GM12801 (cell line): Measurements from ENCODE around the gene ZNF225.

Experiments
- CTCF ChIP-seq: IDR thresholded peaks from one replicate; pipeline ENCODE4 v1.5.1; 2011; ENCODE audit warnings: control low read depth; ENCODE audit not compliant: insufficient read length; ENCODE audit errors: extremely low read depth

ZNF225 gene

DNA sequence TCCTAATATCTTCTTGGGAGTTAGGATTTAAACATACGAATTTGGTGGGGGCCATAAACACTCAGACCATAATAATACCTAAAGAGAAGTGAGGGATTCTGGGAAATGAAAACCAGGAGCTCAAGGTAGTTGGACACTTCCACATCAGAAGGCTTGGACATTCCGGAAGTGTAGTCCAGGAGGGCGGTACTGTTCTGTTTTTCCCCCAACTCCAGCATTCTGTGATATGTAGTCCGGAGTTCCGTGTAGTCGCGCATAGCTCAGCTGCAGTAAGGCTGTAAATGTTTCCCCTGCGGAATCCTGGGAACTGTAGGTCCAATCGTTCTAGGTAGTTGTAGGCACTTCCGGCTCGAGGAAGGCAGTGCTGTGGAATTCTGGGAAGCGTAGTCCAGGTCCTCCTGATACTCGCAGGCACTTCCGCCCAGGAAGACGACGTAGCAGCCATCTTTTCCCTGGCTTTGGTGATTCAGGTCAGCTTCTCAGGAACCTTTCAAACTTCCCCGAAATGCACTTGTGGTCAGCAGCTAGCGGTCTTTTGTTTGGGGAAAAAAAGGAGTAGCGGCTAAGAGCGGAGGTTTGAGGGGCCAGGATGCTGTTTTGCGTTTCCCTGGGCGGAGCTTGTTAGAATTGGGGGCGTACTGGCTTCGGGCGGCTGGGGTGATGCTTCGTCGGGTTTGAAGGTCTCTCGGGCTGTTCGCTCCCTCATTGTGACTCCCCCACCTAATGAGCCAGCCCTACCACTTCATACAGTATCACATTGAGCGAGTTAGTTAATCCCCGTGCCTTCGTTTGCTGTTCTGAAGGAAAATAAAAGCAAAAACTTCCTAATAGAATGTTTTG lies 51.7 kb downstream of the ZNF225 start, which contains the start of gene ZNF226:
ZNF226 (plus strand) TSS at position 428 of the 840 bp plus-strand sequence. CDS start 4,981 bp downstream, outside the sequence.
- TF ChIP-seq CTCF, result no peak

GRCh38 chr19:44176590-44176989 lies 63.4 kb downstream of the ZNF225 start:
- no peak for TF ChIP-seq CTCF

DNA sequence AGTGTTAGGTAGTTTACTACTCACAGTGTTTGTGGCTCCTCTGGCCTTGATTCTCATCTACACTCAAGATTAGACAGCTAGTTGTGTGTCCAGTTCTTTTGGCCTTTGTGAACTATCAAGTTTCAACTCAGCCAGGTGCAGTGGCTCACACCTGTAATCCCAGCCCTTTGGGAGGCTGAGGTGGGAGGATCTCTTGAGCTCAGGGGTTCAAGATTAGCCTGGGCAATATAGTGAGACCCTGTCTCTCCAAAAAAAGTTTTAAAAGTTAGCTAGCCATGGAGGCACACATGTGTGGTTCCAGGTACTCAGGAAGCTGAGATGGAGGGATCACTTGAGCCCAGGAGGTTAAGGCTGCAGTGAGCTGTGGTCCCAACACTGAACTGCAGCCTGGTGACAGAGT lies 67.8 kb downstream of the ZNF225 start:
- no peak for TF ChIP-seq CTCF

DNA sequence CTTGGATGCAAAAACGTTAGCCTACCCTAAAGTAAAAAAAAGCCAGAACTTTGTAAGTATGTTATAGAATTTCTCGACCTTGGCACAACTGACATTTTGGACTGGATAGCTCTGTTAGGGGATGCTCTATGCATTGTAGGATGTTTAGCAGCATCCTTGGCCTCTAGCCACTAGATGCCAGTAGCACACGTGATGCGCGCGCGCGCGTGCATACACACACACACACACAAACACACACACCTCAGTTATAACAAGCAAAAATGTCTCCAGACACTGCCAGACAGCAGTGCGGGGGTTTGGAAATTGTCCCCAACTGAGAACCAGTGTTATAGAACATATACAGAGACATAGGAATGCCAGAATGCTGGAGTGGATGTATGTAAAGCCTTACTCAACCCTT lies 68.9 kb downstream of the ZNF225 start:
- no peak for TF ChIP-seq CTCF
